ENCODE measurements around the gene CACNB2.

DNA sequence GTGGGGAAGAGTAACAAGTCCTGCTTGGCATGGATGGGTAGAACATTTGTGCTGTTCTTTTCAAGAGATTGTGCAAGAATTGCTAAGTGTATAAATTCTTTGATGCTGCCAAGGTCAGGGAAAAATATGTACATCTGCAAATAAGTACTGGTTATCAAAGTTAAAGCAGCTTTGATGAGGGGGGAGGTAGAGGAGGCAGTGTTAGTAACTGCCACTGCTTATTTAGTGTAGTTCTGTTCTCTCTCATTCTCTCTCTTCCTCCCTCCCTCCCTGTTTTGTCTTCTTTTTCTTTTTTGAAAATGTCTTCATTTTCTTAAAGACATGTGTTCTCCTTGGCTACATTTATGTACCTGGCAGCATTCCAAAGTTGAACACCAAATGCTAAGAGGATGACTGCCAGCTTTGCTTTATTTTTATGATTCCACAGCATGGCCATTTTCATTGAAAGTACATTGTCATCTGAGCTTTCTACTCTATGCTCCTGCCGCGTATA, 18.6 kb downstream of the CACNB2 start:
- TF ChIP-seq, protein P1, sequence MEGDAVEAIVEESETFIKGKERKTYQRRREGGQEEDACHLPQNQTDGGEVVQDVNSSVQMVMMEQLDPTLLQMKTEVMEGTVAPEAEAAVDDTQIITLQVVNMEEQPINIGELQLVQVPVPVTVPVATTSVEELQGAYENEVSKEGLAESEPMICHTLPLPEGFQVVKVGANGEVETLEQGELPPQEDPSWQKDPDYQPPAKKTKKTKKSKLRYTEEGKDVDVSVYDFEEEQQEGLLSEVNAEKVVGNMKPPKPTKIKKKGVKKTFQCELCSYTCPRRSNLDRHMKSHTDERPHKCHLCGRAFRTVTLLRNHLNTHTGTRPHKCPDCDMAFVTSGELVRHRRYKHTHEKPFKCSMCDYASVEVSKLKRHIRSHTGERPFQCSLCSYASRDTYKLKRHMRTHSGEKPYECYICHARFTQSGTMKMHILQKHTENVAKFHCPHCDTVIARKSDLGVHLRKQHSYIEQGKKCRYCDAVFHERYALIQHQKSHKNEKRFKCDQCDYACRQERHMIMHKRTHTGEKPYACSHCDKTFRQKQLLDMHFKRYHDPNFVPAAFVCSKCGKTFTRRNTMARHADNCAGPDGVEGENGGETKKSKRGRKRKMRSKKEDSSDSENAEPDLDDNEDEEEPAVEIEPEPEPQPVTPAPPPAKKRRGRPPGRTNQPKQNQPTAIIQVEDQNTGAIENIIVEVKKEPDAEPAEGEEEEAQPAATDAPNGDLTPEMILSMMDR (IDR thresholded peaks at IDR 0.05; ENCODE audit: insufficient read depth, low read length): no peak
- no peak for TF ChIP-seq GABPA (IDR thresholded peaks at IDR 0.05; ENCODE audit: low read depth)

Data from HL-60 (cell line).